GM12891 (cell line): ENCODE data around the gene PTCSC3.

Experiments
- PAX5 ChIP-seq: IDR thresholded peaks from 2 replicates; pipeline ENCODE4 v1.6.1; 2011; ENCODE audit warnings: low read length, moderate library complexity, mild to moderate bottlenecking; ENCODE audit not compliant: insufficient read depth, severe bottlenecking
- POLR2A ChIP-seq: IDR thresholded peaks from 2 replicates; pipeline ENCODE4 v1.6.1; 2011; ENCODE audit warnings: low read depth, low read length, control low read depth
- POLR2AphosphoS5 ChIP-seq: IDR thresholded peaks from 2 replicates; pipeline ENCODE4 v1.6.1; 2011; ENCODE audit warnings: low read depth, low read length, control low read depth
- POU2F2 ChIP-seq: IDR thresholded peaks from 2 replicates; pipeline ENCODE4 v1.6.1; 2011; ENCODE audit warnings: low read depth, mild to moderate bottlenecking, control low read depth, low read length, moderate library complexity
- TAF1 ChIP-seq: IDR thresholded peaks from 2 replicates; pipeline ENCODE4 v1.6.1; 2011; ENCODE audit warnings: low read depth, low read length, control low read depth

DNA sequence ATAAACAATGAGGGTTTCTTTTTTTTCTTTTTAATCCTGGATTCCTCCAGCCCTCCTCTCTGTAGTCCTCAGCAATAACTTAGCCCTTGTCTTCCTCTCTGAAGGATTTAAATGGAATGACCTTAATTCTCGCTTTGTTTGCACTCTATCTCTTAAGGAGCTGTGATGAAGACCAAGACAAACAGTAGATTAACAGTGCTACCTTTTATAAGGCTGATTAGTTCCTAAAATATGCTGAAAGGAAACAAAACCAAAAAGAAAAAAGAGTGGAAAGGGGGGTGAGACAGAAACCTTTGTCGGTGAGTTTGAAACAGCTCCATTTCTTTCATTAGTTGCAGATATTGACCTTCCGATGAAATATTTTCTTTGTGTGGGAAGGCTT lies 38.7 kb upstream of the PTCSC3 start:
- no peak for TF ChIP-seq POLR2A
- TF ChIP-seq POLR2AphosphoS5: no peak
- TF ChIP-seq TAF1: no peak
- TF ChIP-seq PAX5: no peak
- TF ChIP-seq POU2F2: no peak
